Measurements from ENCODE around the gene SLC9A4.
"Not testable (repeated sequence)": the region's sequence is repeated elsewhere in the genome, so short reads cannot be mapped to it uniquely, and the experiment has no call there.

The SLC9A4 gene

DNA sequence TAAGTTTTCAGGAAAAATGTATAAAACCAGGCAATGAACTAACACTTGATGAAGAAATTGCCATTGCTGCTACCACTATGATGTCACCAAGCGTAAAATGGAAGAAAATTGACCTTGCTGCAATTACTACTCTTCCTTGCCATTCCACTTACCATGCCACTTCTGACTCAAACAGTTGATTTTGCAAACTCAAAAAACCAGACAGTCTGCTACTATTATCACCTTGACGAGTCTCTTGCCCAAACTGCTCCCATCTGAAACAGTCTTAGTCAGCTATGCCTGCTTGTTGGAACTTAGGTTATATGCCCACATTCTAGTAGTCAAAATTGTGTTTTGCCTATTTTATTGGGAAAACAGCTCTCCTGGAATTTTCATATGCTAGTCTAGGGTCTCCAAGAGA, 74.4 kb downstream of the SLC9A4 start:
- no peak for DNase-seq (ENCODE audit: low spot score)

DNA sequence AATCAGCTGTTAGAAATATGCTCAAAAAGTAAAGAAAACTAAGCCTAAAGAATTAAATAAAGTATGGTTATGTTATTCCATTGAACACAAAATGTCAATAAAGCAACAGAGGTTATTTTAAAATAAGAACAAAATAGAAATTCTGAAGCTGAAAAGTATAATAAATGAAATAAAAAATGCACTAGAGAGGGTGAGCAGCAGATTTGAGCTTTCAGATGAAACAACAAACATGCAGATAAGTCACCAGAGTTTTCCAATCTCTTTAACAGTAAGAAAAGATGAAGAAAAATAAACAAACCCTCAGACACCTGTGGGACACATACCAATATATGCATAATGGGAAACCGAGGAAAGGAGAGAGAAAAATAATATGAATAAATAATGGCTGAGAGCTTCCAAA, 76.0 kb downstream of the SLC9A4 start:
- no peak for DNase-seq (ENCODE audit: low spot score)

DNA sequence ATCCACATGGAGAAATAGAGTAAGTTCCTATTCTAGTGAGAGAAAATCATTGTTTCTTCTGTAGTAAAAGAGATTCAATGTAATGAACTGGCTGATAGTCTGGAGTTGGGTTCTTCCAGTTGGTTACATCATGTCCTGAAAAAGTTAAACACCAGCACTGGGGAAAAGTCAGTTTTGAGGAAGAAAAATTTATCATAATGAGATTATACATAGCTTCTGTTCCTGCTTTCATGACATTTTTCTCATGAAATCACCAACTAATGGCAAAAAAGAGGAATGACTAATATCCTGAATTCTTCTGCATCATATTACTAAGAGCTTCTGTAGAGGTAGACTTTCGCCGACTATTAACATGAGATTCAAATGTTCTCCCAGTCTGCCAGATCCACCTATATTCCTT, 77.1 kb downstream of the SLC9A4 start:
- DNase-seq (ENCODE audit: low spot score): no peak

DNA sequence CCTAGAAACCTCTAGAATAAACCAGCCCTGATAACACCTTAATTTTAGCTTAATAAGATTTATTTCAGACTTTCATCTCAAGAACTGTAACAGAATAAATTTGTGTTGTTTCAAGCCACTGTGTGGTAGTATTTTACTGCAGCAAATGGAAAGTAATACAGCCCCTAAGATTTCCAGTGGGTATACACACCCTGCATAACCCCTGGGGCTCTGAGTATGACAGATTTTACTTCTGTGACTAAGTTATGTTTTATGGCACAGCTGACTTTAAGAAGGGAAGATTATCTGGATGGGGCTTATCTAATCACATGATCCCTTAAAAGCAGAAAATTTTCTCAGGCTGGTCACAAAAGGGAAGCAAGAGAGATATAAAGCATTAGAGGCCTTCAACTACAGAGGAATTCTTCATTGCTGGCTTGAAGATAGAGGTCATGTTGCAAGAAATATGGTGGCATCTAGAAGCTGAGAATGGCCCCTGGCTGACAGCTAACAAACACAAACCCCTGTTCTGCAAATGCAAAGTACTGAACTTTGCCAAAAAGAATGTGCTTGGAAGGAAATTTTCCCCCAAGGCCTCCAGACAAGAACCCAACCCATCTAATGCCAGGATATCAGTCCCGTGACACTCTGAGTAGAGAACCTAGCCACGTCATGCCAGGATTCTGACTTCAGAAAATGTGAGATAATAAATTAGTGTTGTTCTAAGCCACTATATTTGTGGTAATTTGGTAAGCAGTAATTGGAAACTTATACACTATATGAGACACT, 78.5 kb downstream of the SLC9A4 start:
- DNase-seq (ENCODE audit: low spot score): no peak

DNA sequence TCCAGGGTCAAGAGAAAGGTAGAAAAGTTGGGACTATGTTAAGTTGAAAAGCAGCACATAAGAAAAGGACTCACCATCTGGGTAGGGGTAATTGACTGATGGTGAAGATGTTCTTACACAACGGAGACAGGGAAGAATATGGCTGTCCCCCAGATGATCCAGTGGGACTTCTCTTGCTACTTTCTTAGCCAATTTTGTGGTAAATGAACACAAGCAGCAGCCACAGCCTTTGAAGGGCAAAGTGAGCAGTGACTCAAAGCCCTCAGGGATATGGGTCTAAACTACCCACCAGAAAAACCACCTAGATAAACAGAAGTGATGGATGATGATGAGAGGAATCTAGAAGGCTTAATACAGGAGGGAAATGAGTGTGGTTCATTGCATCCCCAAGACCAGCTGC, 80.6 kb downstream of the SLC9A4 start:
- no peak for DNase-seq (ENCODE audit: low spot score)

DNA sequence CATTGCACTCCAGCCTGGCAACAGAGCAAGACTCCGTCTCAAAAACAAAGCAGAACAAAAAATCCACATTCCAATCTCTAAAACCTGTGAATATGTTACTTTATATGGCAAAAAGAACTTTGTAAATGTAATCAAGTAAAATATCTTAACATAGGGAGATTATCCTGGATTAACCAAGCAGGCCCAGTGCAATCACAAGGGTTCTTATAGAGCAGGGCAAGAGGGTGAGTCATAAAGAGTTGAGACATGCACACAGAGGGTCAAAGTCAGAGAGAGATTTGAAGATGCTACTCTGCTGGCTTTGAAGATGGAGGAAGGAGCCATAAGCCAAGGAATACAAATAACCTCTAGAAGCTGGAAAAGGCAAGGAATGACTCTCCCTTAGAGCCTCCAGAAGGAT, 85.4 kb downstream of the SLC9A4 start:
- DNase-seq (ENCODE audit: low spot score): no peak

DNA sequence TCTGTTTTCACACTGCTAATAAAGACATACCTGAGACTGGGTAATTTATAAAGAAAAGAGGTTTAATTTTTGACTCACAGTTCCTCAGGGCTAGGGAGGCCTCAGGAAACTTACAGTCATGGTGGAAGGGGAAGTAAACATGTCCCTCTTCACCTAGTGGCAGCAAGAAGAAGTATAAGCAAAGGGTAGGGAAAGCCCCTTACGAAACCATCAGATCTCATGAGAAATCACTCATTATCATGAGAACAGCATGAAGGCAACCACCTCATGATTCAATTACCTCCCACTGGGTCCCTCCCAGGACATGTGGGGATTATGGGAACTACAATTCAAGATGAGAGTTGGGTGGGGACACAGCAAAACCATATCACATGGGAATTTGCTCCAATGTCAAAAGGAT, 89.5 kb downstream of the SLC9A4 start:
- not testable (repeated sequence) for DNase-seq (ENCODE audit: low spot score)

DNA sequence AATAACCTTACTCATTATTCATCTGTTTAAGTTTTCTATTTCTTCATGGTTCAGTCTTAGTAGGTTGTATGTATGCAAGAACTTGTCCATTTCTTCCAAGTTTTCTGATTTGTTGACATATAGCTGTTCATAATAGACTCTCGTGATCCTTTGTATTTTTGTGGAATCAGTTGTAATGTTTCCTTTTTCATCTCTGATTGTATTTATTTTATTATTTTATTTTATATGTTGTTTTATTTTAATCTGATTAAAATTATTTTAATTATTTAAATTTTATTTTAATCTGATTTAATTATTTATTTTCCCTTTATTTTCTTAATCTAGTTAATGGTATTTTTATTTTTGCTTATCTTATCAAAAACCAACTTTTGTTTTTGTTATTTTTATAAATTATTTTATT, 102.9 kb downstream of the SLC9A4 start:
- no peak for DNase-seq (ENCODE audit: low spot score)

DNA sequence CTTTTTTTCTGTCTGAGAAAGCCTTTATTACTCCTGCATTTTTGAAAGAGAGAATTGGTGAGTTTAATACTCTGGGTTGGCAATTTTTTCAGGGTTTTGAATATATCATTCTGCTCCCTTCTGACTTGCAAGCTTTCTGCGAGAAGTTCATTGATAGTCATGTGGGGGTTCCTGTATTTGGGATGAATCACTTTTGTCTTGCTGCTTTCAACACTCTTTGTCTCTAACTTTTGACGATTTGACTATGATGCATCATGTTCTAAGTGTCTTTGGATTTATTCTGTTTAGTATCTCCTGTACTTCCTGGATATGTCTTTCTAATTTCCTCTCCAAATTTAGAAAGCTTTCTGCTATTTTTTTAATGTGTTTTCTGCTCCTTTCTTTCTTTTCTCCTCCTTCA, 105.3 kb downstream of the SLC9A4 start:
- no peak for DNase-seq (ENCODE audit: low spot score)

DNA sequence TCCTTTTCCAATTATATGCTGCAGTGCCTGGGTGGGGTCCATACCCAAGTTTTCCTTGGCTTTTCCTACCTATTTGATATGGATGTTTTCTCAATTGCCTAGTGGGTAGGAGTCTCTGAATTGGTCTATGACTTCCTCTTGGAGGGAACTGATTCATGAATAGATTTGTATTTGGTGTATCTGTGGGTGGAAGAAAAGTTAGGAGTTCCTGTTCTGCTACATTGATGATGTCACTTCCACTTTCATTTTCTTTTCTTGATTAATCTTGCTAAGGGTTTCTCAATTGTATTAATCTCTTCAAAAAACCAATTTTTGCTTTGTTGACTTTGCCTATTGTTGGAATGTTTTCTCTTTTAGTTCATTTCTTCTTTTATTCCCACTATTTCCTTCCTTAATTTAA, 108.9 kb downstream of the SLC9A4 start:
- DNase-seq (ENCODE audit: low spot score): no peak

DNA sequence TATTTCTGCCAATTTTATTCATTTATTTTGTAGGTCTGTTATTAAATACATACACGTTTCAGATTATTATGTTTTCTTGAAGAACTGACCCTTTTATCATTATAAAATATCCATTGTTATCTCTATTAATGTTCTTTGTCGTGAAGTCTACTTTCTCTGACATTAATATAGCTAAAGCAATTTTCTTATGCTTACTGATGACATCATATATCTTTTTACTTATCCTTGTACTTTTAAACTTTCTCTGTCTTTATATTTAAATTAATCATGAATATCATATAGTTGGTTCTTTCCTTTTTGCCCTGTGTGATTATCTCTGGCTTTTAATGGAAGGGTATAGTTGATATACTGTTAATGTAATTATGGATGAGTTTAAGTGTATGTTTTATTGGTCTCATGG, 109.8 kb downstream of the SLC9A4 start:
- no peak for DNase-seq (ENCODE audit: low spot score)

Small RNA genes lying within 50 kb of the gene (small RNA-seq; reads per million reads assigned to genes)
- 0 reads per million in 2 experiments for gene MIR4772
